Suppressor macrophage (primary cell): ENCODE results near the gene TCL1A.
"Not testable (repeated sequence)": the region's sequence is repeated elsewhere in the genome, so short reads cannot be mapped to it uniquely, and the experiment has no call there.

Source experiments
- DNase-seq, 4 experiments: peaks; one replicate each; pipeline ENCODE4 v3.0.0-alpha.2; 2020 to 2022

Gene TCL1A

GRCh38 chr14:95674613-95675012 is 39.3 kb downstream of the TCL1A start:
- DNase-seq = no peak

DNA sequence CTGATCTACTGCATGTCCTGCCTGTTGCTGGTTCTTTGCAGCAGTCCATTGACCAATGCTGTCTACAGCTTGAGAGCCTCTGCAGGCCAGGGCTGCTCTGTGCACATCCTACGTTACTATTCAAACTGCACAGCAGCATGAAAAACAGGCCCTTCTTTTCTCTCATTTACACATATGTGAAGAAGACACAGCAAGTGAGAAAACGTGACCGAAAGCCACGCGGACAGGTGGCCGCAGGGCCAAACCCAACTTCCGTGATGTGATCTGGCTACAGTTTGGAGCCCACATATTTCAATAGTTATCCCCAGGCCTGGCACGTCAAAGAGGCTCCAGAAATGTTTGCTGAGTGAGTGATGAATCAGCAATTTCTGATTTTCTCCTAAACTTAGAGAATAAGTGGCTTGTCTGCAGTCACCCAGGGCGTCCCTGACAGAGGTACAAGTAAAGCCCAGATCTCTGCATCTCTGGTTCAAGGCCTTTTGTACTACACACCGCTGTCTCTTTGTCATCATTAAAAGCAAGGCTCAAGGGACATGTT is 45.6 kb downstream of the TCL1A start:
- no peak for DNase-seq

DNA sequence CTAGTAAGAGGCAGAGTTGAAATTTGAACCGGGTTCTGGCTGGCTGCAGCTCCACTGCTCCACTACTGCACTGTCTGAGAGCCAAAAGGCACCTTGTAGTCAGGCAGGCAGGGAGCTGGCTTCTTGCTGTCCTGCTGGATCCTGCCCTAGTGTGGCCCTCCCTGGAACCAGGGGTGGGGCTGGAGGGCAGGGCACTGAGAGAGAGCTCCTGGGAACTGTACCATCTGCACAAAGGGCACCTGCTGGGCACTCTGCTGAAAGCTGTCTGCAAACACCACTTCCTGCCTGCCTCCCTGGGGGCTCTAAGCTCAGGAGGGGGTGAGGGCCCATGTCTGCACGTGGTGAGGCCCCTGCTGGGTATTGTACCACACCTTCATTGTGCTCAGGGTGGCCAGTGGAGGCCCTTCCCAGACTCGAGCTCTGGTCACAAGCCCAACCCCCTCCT is 46.7 kb downstream of the TCL1A start:
- DNase-seq = no peak

DNA sequence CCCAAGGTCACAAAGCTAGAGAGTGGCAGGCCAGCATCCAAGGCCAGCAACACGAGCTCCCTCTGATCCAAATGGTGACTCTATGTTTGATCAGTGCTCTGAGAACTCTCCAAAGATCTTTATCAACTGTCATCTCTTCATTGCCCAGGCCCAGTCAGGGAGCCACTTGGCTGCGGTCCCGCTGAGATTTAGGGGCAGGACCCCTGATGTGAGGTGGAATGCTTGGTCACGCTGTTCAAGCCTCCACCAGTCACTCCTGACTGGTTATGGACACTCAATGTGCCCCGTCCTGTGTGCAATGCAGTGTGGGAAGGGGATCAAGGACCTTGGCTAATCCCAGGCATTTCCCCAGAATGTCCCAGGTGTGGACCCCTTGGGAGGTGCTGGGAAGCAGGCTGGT is 47.5 kb downstream of the TCL1A start:
- DNase-seq = no peak

GRCh38 chr14:95665530-95665929 is 48.4 kb downstream of the TCL1A start:
- DNase-seq = not testable (repeated sequence)

- no peak for DNase-seq
These were observed 49.4 kb downstream of the TCL1A start for GRCh38 chr14:95664546-95664945.

GRCh38 chr14:95664066-95664465 is 49.9 kb downstream of the TCL1A start:
- DNase-seq = no peak

- no peak for DNase-seq
These were observed 50.6 kb downstream of the TCL1A start for GRCh38 chr14:95663226-95663797.

GRCh38 chr14:95662376-95663186 is 51.3 kb downstream of the TCL1A start:
- no peak for DNase-seq

DNA sequence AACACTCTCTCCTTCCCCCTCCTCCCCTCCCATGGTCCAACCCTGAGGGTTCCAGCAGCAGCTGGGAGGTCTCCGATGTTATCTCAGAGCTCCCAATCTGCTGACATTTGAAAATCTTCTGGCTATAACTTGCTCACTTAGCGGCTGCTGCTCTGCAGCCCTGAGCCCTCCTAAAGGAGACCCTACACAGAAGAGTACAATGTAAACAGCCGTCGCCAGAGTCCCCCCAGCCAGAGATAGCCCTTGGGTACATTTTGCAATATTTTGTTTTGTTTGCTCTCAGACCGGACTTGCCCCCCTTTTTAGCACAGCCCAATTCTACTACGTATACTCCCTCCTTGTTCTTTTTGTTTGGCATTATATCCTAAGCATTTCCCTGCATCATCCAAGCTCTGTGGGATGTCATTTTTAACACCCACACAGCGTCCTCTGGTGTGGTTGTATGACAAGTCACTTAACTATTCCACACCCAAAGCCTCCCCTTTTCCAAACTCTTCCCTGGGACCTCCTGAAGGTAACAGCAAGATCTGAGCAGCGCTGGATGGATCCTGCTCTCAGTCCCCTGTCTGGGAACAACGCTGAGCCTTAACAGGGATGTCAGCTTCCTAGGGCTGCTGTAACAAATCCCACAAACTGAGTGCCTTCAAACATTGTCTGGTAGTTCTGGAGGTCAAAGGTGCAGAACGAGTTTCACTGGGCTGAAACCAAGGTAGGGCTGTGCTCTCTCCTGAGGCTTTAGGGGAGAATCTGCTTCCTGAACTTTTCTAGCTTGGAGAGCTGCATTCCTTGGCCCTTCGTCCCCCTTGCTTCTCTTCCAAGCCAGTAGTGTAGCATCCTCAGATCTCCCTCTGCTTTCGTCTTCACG is 53.0 kb downstream of the TCL1A start:
- DNase-seq = no peak

GRCh38 chr14:95659990-95660385 is 53.9 kb downstream of the TCL1A start:
- DNase-seq = no peak
